WTC11 (cell line): Measurements from ENCODE around the gene TULP3. TPM values are rescaled to one million over a fixed set of nuclear protein-coding genes. Genes with fewer than 3 reads are reported as not detected.

Experiments used
- ATAC-seq: fragments of 200-7000 bp; cut with Tn5 transposase; 2 replicates; pipeline ENCODE4 v1.10.0; 2021; ENCODE audit warnings: mild to moderate bottlenecking, moderate library complexity
- CTCF ChIA-PET: fragments of 300-600 bp; sonication (Branson Sonifier 250); formaldehyde crosslinking; loops from one replicate; lab custom pipeline; 2021; ENCODE audit warnings: antibody characterized with exemption; lab: Charles Lee
- POLR2A ChIA-PET: fragments of 350-600 bp; sonication (Branson Sonifier 250); formaldehyde crosslinking; loops from one replicate; lab custom pipeline; 2021; ENCODE audit warnings: antibody characterized with exemption; lab: Charles Lee
- DNase-seq: peaks from one replicate; pipeline ENCODE4 v3.0.0; 2021; ENCODE audit warnings: low spot score
- H3K27ac Mint-ChIP-seq: 2 replicates; pipeline ENCODE4 v1.8.0; 2021; ENCODE audit warnings: mixed read lengths
- H3K27me3 Mint-ChIP-seq: 2 replicates; pipeline ENCODE4 v1.8.0; 2021; ENCODE audit warnings: low read depth, mild to moderate bottlenecking, moderate library complexity, mixed read lengths
- H3K36me3 Mint-ChIP-seq: 2 replicates; pipeline ENCODE4 v1.8.0; 2021; ENCODE audit warnings: mixed read lengths
- H3K4me1 Mint-ChIP-seq: 2 replicates; pipeline ENCODE4 v1.8.0; 2022; ENCODE audit warnings: mixed read lengths
- H3K4me3 Mint-ChIP-seq: 2 replicates; pipeline ENCODE4 v1.8.0; 2021; ENCODE audit warnings: mild to moderate bottlenecking, moderate library complexity, mixed read lengths
- H3K9me3 Mint-ChIP-seq: 2 replicates; pipeline ENCODE4 v1.8.0; 2021; ENCODE audit warnings: mixed read lengths
- E2F1 ChIP-seq: sonication (generic); formaldehyde crosslinking; IDR thresholded peaks from 2 replicates; pipeline ENCODE4 v1.8.0; 2022; ENCODE audit warnings: mild to moderate bottlenecking, missing genetic modification reagents
- E2F4 ChIP-seq: sonication (generic); formaldehyde crosslinking; IDR thresholded peaks from 2 replicates; pipeline ENCODE4 v1.8.1; 2022; ENCODE audit warnings: low read depth, mild to moderate bottlenecking, moderate library complexity, missing genetic modification reagents, borderline replicate concordance
- E2F5 ChIP-seq: sonication (generic); formaldehyde crosslinking; IDR thresholded peaks from 2 replicates; pipeline ENCODE4 v1.8.1; 2022; ENCODE audit warnings: mild to moderate bottlenecking, moderate library complexity, missing genetic modification reagents
- EMX1 ChIP-seq: fragments of 250-450 bp; sonication (Bioruptor Pico); IDR thresholded peaks from 2 replicates; pipeline ENCODE4 v1.8.0; 2021; ENCODE audit warnings: mild to moderate bottlenecking
- FOXK1 ChIP-seq: sonication (generic); formaldehyde crosslinking; IDR thresholded peaks from 2 replicates; pipeline ENCODE4 v1.8.0; 2022; ENCODE audit warnings: mild to moderate bottlenecking, moderate library complexity, missing genetic modification reagents
- HMGA2 ChIP-seq: fragments of 250-450 bp; sonication (Bioruptor Pico); IDR thresholded peaks from 2 replicates; pipeline ENCODE4 v1.4.0; 2021; ENCODE audit warnings: mild to moderate bottlenecking, moderate library complexity
- HMGXB4 ChIP-seq: sonication (generic); formaldehyde crosslinking; IDR thresholded peaks from 2 replicates; pipeline ENCODE4 v1.8.1; 2023; ENCODE audit warnings: mild to moderate bottlenecking, moderate library complexity, missing genetic modification reagents
- IRF2 ChIP-seq: sonication (generic); formaldehyde crosslinking; IDR thresholded peaks from 2 replicates; pipeline ENCODE4 v1.8.0; 2022; ENCODE audit warnings: low read depth, missing genetic modification reagents, borderline replicate concordance
- JAZF1 ChIP-seq: fragments of 250-450 bp; sonication (Bioruptor Pico); IDR thresholded peaks from 2 replicates; pipeline ENCODE4 v1.9.0; 2021; ENCODE audit warnings: moderate library complexity, mild to moderate bottlenecking, inconsistent platforms
- MLX ChIP-seq: sonication (generic); formaldehyde crosslinking; IDR thresholded peaks from 2 replicates; pipeline ENCODE4 v1.8.1; 2023; ENCODE audit warnings: mild to moderate bottlenecking, missing genetic modification reagents, moderate library complexity
- MYBL2 ChIP-seq: sonication (generic); formaldehyde crosslinking; IDR thresholded peaks from 2 replicates; pipeline ENCODE4 v1.8.1; 2023; ENCODE audit warnings: mild to moderate bottlenecking, moderate library complexity, missing genetic modification reagents
- NFATC4 ChIP-seq: fragments of 250-450 bp; sonication (Bioruptor Pico); IDR thresholded peaks from 2 replicates; pipeline ENCODE4 v1.9.0; 2021; ENCODE audit warnings: mild to moderate bottlenecking
- NR1H2 ChIP-seq: sonication (generic); formaldehyde crosslinking; IDR thresholded peaks from 2 replicates; pipeline ENCODE4 v1.9.0; 2021; ENCODE audit warnings: mild to moderate bottlenecking, moderate library complexity, missing genetic modification reagents
- NR2C2 ChIP-seq: sonication (generic); formaldehyde crosslinking; IDR thresholded peaks from 2 replicates; pipeline ENCODE4 v1.8.0; 2022; ENCODE audit warnings: mild to moderate bottlenecking, missing genetic modification reagents
- RELA ChIP-seq: sonication (generic); formaldehyde crosslinking; IDR thresholded peaks from 2 replicates; pipeline ENCODE4 v1.8.1; 2022; ENCODE audit warnings: missing genetic modification reagents, mild to moderate bottlenecking, borderline replicate concordance
- STAT6 ChIP-seq: sonication (generic); formaldehyde crosslinking; conservative IDR thresholded peaks from 2 replicates; pipeline ENCODE4 v1.8.1; 2023; ENCODE audit warnings: mild to moderate bottlenecking, low read depth, missing genetic modification reagents, moderate library complexity
- USF1 ChIP-seq: sonication (generic); formaldehyde crosslinking; IDR thresholded peaks from 2 replicates; pipeline ENCODE4 v1.8.0; 2022; ENCODE audit warnings: mild to moderate bottlenecking, missing genetic modification reagents
- USF2 ChIP-seq: sonication (generic); formaldehyde crosslinking; IDR thresholded peaks from 2 replicates; pipeline ENCODE4 v1.8.1; 2023; ENCODE audit warnings: mild to moderate bottlenecking, missing genetic modification reagents, moderate library complexity
- ZNF138 ChIP-seq: sonication (generic); formaldehyde crosslinking; conservative IDR thresholded peaks from 2 replicates; pipeline ENCODE4 v1.8.1; 2022; ENCODE audit warnings: mild to moderate bottlenecking, moderate library complexity, missing genetic modification reagents
- ZNF219 ChIP-seq: sonication (generic); formaldehyde crosslinking; IDR thresholded peaks from 2 replicates; pipeline ENCODE4 v1.8.0; 2023; ENCODE audit warnings: missing genetic modification reagents, mild to moderate bottlenecking, borderline replicate concordance
- ZNF232 ChIP-seq: sonication (generic); formaldehyde crosslinking; IDR thresholded peaks from 2 replicates; pipeline ENCODE4 v1.8.0; 2022; ENCODE audit warnings: mild to moderate bottlenecking, missing genetic modification reagents
- ZNF416 ChIP-seq: fragments of 250-450 bp; sonication (Bioruptor Pico); IDR thresholded peaks from 2 replicates; pipeline ENCODE4 v1.9.0; 2021; ENCODE audit warnings: mild to moderate bottlenecking, inconsistent platforms
- total RNA-seq: library from RNA; stranded (reverse); gene quantifications from 3 replicates; pipeline ENCODE4 v1.2.3, GENCODE V29; 2021

TULP3 gene
- total RNA-seq, 1 experiment from 2014 or later, result 17.4 TPM

GRCh38 chr12:2959505-2960389 is 69.1 kb downstream of the TULP3 start:
- no peaks in the 10 kb centered on the region; the same call in 1 of the 2 replicates for H3K27me3 Mint-ChIP-seq
- peaks cover 54% of the 10 kb centered on the region for H3K4me1 Mint-ChIP-seq
- ChIA-PET CTCF (interaction anchor here (1.0 to 1.6 kb wide), 3 partner anchors 15 to 114 kb away, joined by 3 to 12 read pairs (median 5); no protein-coding TSS in a partner anchor), POLR2A (interaction anchor here (0.5 to 0.8 kb wide), 3 partner anchors 13 to 72 kb away, joined by 3 to 12 read pairs (median 4); no protein-coding TSS in a partner anchor)
- H3K4me3 Mint-ChIP-seq, result peak overlapping the region; percentile 84
- DNase-seq (peak; percentile 49), ATAC-seq (peak; percentile 7)
- no peaks in the 10 kb centered on the region for H3K9me3 Mint-ChIP-seq
- peak overlapping the region; percentile 52 for H3K27ac Mint-ChIP-seq
- H3K36me3 Mint-ChIP-seq, result peaks cover under 1% of the 10 kb centered on the region; the same call in 1 of the 2 replicates
- no peak for TF ChIP-seq NFATC4 (CRISPR knock-in tag)
- TF ChIP-seq FOXK1 (CRISPR knock-in tag), result no peak
- no peak for TF ChIP-seq EMX1 (CRISPR knock-in tag)
- peak; percentile 17; the same call in 1 of the 2 replicates for TF ChIP-seq IRF2
- TF ChIP-seq JAZF1 (CRISPR knock-in tag), result no peak
- TF ChIP-seq STAT6 (CRISPR knock-in tag), result no peak
- no peak for TF ChIP-seq ZNF416
- TF ChIP-seq ZNF219 (CRISPR knock-in tag), result peak; percentile 59
- no peak for TF ChIP-seq HMGA2 (CRISPR knock-in tag)
- TF ChIP-seq E2F5 (CRISPR knock-in tag), result no peak
- no peak; the same call in 1 of the 2 replicates for TF ChIP-seq USF2 (CRISPR knock-in tag)
- TF ChIP-seq MYBL2 (CRISPR knock-in tag), result no peak
- no peak for TF ChIP-seq MLX (CRISPR knock-in tag)
- TF ChIP-seq NR1H2, result no peak
- no peak for TF ChIP-seq E2F1 (CRISPR knock-in tag)
- TF ChIP-seq NR2C2 (CRISPR knock-in tag), result 0 out of 2 replicates have a peak, but pooled peaks have one; percentile 37
- no peak for TF ChIP-seq USF1 (CRISPR knock-in tag)
- no peak for TF ChIP-seq E2F4 (CRISPR knock-in tag)
- TF ChIP-seq ZNF232 (CRISPR knock-in tag), result no peak
- TF ChIP-seq HMGXB4 (CRISPR knock-in tag), result 0 out of 2 replicates have a peak, but pooled peaks have one; percentile 81
- TF ChIP-seq ZNF138, result no peak
- no peak for TF ChIP-seq RELA (CRISPR knock-in tag)
